Activated gamma-delta T cell (primary cell): Measurements from ENCODE around the gene PTPRN2.

ENCODE experiments used
- DNase-seq: peaks from one replicate; lab custom pipeline; 2025; lab: John Stamatoyannopoulos, UW

The PTPRN2 gene

GRCh38 chr7:157641866-157642265 is 945.8 kb downstream of the PTPRN2 start:
- no peak for DNase-seq

DNA sequence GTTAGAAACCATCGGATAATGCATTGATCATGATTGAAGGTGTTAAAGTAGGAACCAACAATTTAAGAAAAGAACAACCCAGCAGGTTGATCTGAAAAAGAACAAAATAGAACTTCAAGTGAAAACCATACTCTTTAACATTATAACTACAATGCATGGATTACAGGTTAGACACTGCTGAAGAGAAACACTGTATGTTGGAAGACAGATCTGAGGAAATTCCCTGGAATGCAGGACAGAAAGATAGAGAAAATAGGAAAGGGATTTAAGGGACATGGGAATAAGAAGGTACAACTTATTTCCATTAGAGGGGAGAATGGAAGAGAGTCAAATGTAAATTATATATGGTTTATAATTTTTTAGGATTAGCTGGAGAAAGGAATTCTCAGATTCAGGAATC is 947.5 kb downstream of the PTPRN2 start:
- DNase-seq = no peak

GRCh38 chr7:157638563-157638962 is 949.1 kb downstream of the PTPRN2 start:
- no peak for DNase-seq

GRCh38 chr7:157637216-157637949 is 950.2 kb downstream of the PTPRN2 start:
- DNase-seq = no peak

GRCh38 chr7:157635669-157636068 is 952.0 kb downstream of the PTPRN2 start:
- no peak for DNase-seq

DNA sequence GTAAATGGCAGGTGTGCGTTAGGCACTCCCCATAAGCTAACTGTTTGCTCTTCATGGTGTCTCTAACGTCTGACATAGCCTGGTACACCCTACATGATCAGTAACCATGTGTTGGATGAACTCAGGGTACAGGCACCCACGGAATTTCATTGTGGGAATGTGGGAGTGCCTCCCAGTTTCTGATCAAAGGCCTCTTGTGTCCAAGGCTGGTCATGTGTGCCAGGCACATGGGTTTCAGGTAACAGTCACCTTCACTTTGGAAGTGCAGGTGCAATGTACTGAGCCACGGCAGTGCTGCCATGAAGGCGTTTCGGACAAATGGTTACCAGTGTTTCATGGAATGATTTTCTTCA is 952.5 kb downstream of the PTPRN2 start:
- DNase-seq = no peak

DNA sequence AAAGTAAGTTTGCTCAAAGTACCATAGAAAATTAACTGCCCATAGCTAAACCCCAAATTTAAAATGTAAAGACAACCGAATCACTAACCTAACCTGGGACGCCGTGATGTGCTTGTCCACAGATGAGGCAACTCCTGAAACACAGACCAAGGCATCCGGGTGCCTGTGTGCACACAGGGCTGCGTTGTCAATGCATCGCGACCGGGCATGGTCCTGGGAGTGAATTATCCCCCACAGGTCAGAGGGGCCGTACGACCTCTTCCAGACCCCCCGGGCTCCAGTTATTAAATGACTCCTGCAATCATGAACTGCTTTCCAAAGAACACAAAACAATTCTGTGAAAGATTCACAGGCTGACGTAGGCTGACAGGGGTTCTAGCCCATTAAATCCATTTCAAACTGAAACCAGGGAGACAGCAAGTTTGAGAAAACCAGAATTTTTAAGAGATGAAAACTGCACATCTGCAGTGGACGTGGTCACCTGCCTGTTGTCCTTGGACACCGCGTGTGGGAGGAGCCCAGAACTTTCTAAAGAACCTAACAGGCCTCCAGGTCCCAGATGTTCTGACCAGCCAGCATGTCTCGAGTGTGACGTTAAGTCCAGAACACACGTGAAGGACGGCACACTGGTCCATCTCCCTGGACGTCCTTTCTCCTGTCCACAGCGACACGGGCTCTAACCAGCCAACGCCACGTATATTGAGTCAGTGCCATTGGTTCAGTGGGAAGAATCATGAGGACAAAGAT is 953.0 kb downstream of the PTPRN2 start:
- DNase-seq = no peak

- DNase-seq = no peak
Observed at GRCh38 chr7:157633465-157634185, 954.0 kb downstream of the PTPRN2 start.

GRCh38 chr7:157630301-157630853 is 957.2 kb downstream of the PTPRN2 start:
- DNase-seq = no peak

GRCh38 chr7:157628456-157628855 is 959.2 kb downstream of the PTPRN2 start:
- no peak for DNase-seq

- DNase-seq = no peak
Observed at GRCh38 chr7:157627646-157628045, 960.0 kb downstream of the PTPRN2 start.

DNA sequence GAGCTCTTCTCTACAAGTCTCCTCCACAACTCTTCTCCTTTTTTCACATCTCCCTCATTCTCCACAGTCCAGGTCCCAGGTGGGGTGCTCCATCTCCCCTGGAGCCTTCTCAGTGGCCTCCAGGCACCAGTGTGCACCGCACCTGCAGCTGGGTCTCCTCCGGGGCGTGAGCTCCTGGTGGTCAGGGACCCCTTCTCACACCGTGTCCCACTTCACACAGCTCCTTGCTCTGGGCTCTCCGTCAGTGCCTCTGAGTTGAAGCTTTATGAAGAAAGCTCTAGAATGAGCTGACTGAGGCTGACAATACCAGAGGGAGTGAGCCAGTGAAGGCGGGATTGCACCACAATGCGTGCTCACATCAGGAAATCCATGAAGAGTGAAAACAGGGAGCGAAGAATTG is 960.6 kb downstream of the PTPRN2 start:
- no peak for DNase-seq

GRCh38 chr7:157625973-157626742 is 961.5 kb downstream of the PTPRN2 start:
- no peak for DNase-seq

DNA sequence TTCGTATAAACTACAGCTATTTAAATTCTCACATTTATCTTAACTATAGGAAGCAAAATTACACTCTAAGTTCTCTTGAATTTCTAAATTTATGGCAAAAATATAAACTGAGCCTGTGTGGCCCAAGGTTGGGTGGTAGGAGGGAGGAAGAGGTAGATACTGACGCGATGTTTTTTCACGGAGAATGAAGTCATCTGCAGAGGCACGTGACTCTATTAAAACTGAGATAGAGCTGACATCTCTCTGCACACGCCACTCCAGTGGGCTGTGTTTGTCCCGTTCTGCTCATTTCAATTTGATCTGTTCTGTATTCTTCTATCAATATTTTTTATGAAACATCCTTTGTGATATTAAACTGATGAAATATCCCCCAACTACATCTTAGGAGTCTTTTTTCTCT is 964.1 kb downstream of the PTPRN2 start:
- no peak for DNase-seq

GRCh38 chr7:157622408-157623205 is 965.0 kb downstream of the PTPRN2 start:
- no peak for DNase-seq

DNA sequence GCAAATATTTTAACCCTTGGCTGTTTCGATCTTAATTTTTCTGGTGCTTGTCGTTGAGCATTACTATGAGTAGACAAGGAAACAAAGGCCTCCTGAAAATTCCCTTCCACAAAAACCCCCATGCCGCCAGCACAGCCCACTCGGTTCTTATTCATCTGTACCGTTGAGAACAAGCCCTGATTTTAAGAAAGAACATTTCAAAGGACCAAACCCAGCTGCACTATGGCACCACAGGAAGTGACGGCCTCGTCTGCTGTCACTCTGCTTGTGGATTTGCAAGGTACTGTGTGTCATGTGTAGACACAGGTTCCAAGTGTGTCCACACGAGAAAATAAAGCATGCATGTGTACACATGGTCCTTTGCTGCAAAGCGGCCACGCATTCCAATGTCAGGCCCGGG is 965.6 kb downstream of the PTPRN2 start:
- no peak for DNase-seq

DNA sequence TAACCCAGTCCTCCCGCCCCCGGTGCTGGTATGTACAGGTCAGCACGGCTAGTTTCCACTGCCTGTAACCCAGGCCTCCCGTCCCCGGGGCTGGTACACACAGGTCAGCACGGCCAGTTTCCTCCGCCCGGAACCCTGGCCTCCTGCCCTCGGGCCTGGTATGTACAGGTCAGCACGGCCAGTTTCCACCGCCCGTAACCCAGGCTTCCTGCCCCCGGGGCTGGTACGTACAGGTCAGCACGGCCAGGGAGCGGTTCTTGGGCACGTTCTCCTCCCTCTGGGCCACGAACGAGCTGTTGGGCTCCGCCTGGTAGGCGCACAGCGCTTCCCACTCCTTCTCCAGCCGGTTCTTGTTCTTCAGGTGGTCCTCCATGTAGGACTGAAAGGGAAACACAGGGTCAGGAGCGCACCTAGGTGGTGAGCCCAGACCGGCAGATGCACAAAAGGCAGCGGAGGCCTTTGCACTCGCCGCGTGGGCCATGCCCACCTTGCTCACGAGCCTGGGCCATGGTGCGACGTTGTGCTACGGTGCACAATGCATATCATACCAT is 966.4 kb downstream of the PTPRN2 start:
- no peak for DNase-seq

- no peak for DNase-seq
Observed at GRCh38 chr7:157620616-157621015, 967.0 kb downstream of the PTPRN2 start.

- DNase-seq = no peak
Observed at GRCh38 chr7:157619753-157620525, 967.7 kb downstream of the PTPRN2 start.
